Trophoblast cell (in vitro differentiated cells and primary cell): ENCODE results near the gene PIAS1.

ENCODE experiments used
- DNase-seq, 2 donors: peaks; one replicate each; pipeline ENCODE4 v3.0.0-alpha.2; 2016
- H2AFZ ChIP-seq: 2 replicates; pipeline ENCODE4 v1.6.1; 2013; ENCODE audit warnings: low read length, moderate library complexity, mild to moderate bottlenecking; ENCODE audit not compliant: insufficient read depth, poor library complexity
- H2AK5ac ChIP-seq: 2 replicates; pipeline ENCODE4 v1.6.1; 2013; ENCODE audit warnings: mild to moderate bottlenecking, low read length
- H2BK120ac ChIP-seq: 2 replicates; pipeline ENCODE4 v1.6.1; 2013; ENCODE audit warnings: low read length, mild to moderate bottlenecking, moderate library complexity; ENCODE audit not compliant: insufficient read depth, poor library complexity
- H2BK12ac ChIP-seq: 2 replicates; pipeline ENCODE4 v1.6.1; 2013; ENCODE audit warnings: mild to moderate bottlenecking, low read length, moderate library complexity
- H2BK5ac ChIP-seq: 2 replicates; pipeline ENCODE4 v1.6.1; 2013; ENCODE audit warnings: low read length, low read depth, moderate library complexity, mild to moderate bottlenecking; ENCODE audit not compliant: poor library complexity
- H3K14ac ChIP-seq: 2 replicates; pipeline ENCODE4 v1.6.1; 2013; ENCODE audit warnings: mild to moderate bottlenecking, low read length
- H3K18ac ChIP-seq: 2 replicates; pipeline ENCODE4 v1.6.1; 2013; ENCODE audit warnings: mild to moderate bottlenecking, low read length
- H3K23ac ChIP-seq: 2 replicates; pipeline ENCODE4 v1.6.1; 2013; ENCODE audit warnings: low read length
- H3K27ac ChIP-seq: 2 replicates; pipeline ENCODE4 v1.5.1; 2013; ENCODE audit warnings: low read depth, mild to moderate bottlenecking, inconsistent platforms, low read length, moderate library complexity
- H3K27me3 ChIP-seq: 2 replicates; pipeline ENCODE4 v1.6.1; 2013; ENCODE audit warnings: inconsistent platforms, mild to moderate bottlenecking, low read length, moderate library complexity; ENCODE audit not compliant: insufficient read depth
- H3K36me3 ChIP-seq, 2 experiments: 1 replicate in 1 of 2; 2 replicates in 1 of 2; pipeline ENCODE4 v1.6.1; 2013; ENCODE audit warnings: low read length in 2 of 2, mild to moderate bottlenecking in 2 of 2, moderate library complexity in 1 of 2; ENCODE audit not compliant: insufficient read depth in 2 of 2, control insufficient read depth in 1 of 2
- H3K4ac ChIP-seq: 2 replicates; pipeline ENCODE4 v1.6.1; 2013; ENCODE audit warnings: low read depth, mild to moderate bottlenecking, low read length, moderate library complexity
- H3K4me1 ChIP-seq, 2 experiments: 1 replicate in 1 of 2; 2 replicates in 1 of 2; pipeline ENCODE4 v1.6.1; 2013; ENCODE audit warnings: low read length in 2 of 2, mild to moderate bottlenecking in 2 of 2, moderate library complexity in 1 of 2; ENCODE audit not compliant: insufficient read depth in 2 of 2, control insufficient read depth in 1 of 2
- H3K4me2 ChIP-seq: 2 replicates; pipeline ENCODE4 v1.6.1; 2013; ENCODE audit warnings: inconsistent platforms, mild to moderate bottlenecking, low read length, moderate library complexity
- H3K4me3 ChIP-seq: 2 replicates; pipeline ENCODE4 v1.5.1; 2013; ENCODE audit warnings: mild to moderate bottlenecking, low read depth, low read length, inconsistent platforms
- H3K79me1 ChIP-seq: one replicate; pipeline ENCODE4 v1.6.1; 2013; ENCODE audit warnings: low read length
- H3K79me2 ChIP-seq: 2 replicates; pipeline ENCODE4 v1.6.1; 2013; ENCODE audit warnings: low read length, mild to moderate bottlenecking; ENCODE audit not compliant: control insufficient read depth, insufficient read depth, poor library complexity
- H3K9ac ChIP-seq: 2 replicates; pipeline ENCODE4 v1.6.1; 2013; ENCODE audit warnings: mild to moderate bottlenecking, low read length
- H3K9me3 ChIP-seq: 2 replicates; pipeline ENCODE4 v1.6.1; 2013; ENCODE audit warnings: low read depth, mild to moderate bottlenecking, control low read depth, inconsistent platforms, low read length; ENCODE audit not compliant: insufficient read depth
- H4K12ac ChIP-seq: 2 replicates; pipeline ENCODE4 v1.6.1; 2013; ENCODE audit warnings: low read depth, mild to moderate bottlenecking, low read length, moderate library complexity
- H4K8ac ChIP-seq: 2 replicates; pipeline ENCODE4 v1.6.1; 2013; ENCODE audit warnings: low read depth, mild to moderate bottlenecking, low read length, moderate library complexity
- H4K91ac ChIP-seq: one replicate; pipeline ENCODE4 v1.6.1; 2013; ENCODE audit warnings: low read depth, mild to moderate bottlenecking, low read length, moderate library complexity
- WGBS: extraction: QIAGEN DNeasy Blood & Tissue Kit; methylation state at CpG from one replicate; pipeline ENCODE4 v1.1.7; 2013; ENCODE audit warnings: missing lambda C conversion rate; ENCODE audit not compliant: insufficient read length, insufficient coverage; ENCODE audit errors: extremely low coverage; 5-methylcytosine and 5-hydroxymethylcytosine counted together

The PIAS1 gene

GRCh38 chr15:68019814-68020525, 34.1 kb upstream of the PIAS1 start:
- DNase-seq = peak; percentile 78 to 92
- H3K18ac ChIP-seq = no peak overlapping the region
- no peaks in the 10 kb centered on the region for H3K9me3 ChIP-seq
- H4K91ac ChIP-seq = peak overlapping the region; percentile 85
- H3K9ac ChIP-seq = no peak overlapping the region
- no peak overlapping the region for H4K8ac ChIP-seq
- no peak overlapping the region for H4K12ac ChIP-seq
- H2AK5ac ChIP-seq = peak overlapping the region; percentile 17
- H3K27ac ChIP-seq = peak overlapping the region; percentile 14
- peak overlapping the region; percentile 33 for H2BK120ac ChIP-seq
- H3K27me3 ChIP-seq = no peaks in the 10 kb centered on the region
- no peak overlapping the region for H3K4me2 ChIP-seq
- H3K79me2 ChIP-seq = no peaks in the 10 kb centered on the region
- peaks cover 16 to 23% of the 10 kb centered on the region in 2 experiments for H3K4me1 ChIP-seq
- WGBS = no CpG with 5 or more reads among the region's 9 CpGs
- H2AFZ ChIP-seq = no peak overlapping the region
- H3K4me3 ChIP-seq = no peak overlapping the region
- H3K36me3 ChIP-seq = no peaks in the 10 kb centered on the region
- no peak overlapping the region for H2BK5ac ChIP-seq
- H3K79me1 ChIP-seq = peaks cover 15% of the 10 kb centered on the region
- peak overlapping the region; percentile 37 for H2BK12ac ChIP-seq
- H3K23ac ChIP-seq = no peak overlapping the region
- H3K14ac ChIP-seq = peak overlapping the region; percentile 28
- no peak overlapping the region for H3K4ac ChIP-seq

GRCh38 chr15:68020685-68021084, 33.4 kb upstream of the PIAS1 start:
- Histone ChIP-seq H3K27me3 (no peaks in the 10 kb centered on the region), H3K4me2 (no peak overlapping the region), H2BK120ac (no peak overlapping the region), H2BK5ac (no peak overlapping the region), H2AK5ac (no peak overlapping the region), H3K9me3 (no peaks in the 10 kb centered on the region), H2BK12ac (no peak overlapping the region), H3K18ac (no peak overlapping the region), H3K79me1 (peaks cover 15% of the 10 kb centered on the region), H4K91ac (peak overlapping the region; percentile 26), H3K9ac (no peak overlapping the region), H3K79me2 (no peaks in the 10 kb centered on the region), H3K36me3 (no peaks in the 10 kb centered on the region), H3K27ac (no peak overlapping the region), H4K8ac (no peak overlapping the region), H3K14ac (no peak overlapping the region), H2AFZ (no peak overlapping the region), H4K12ac (no peak overlapping the region), H3K4me1 (peaks cover 16 to 23% of the 10 kb centered on the region in 2 experiments), H3K4ac (no peak overlapping the region), H3K23ac (no peak overlapping the region), H3K4me3 (no peak overlapping the region)
- WGBS = no CpG with 5 or more reads among the region's 3 CpGs
- DNase-seq = no peak

GRCh38 chr15:68022061-68022460, 32.1 kb upstream of the PIAS1 start:
- no peak overlapping the region for H4K8ac ChIP-seq

GRCh38 chr15:68023307-68024101, 30.6 kb upstream of the PIAS1 start:
- Histone ChIP-seq H3K9me3 (peaks cover 4% of the 10 kb centered on the region), H2BK120ac (no peak overlapping the region), H2AFZ (no peak overlapping the region), H3K18ac (no peak overlapping the region), H4K91ac (peak overlapping the region; percentile 46), H3K4me2 (no peak overlapping the region), H3K4me1 (peaks cover 16 to 23% of the 10 kb centered on the region in 2 experiments), H3K36me3 (no peaks in the 10 kb centered on the region), H3K14ac (no peak overlapping the region), H4K8ac (no peak overlapping the region), H2BK5ac (peak overlapping the region; percentile 21), H3K9ac (no peak overlapping the region), H3K79me2 (no peaks in the 10 kb centered on the region), H2BK12ac (no peak overlapping the region), H4K12ac (no peak overlapping the region), H3K4ac (no peak overlapping the region), H3K27me3 (no peaks in the 10 kb centered on the region), H3K79me1 (peaks cover 10% of the 10 kb centered on the region), H3K4me3 (no peak overlapping the region), H2AK5ac (peak overlapping the region; percentile 26), H3K27ac (no peak overlapping the region), H3K23ac (no peak overlapping the region)
- no CpG with 5 or more reads among the region's 8 CpGs for WGBS
- DNase-seq = peak; percentile 88 to 91

More at GRCh38 chr15:68022061-68022460, 32.1 kb upstream of the PIAS1 start:
- no peak overlapping the region for H3K23ac ChIP-seq
- no peak overlapping the region for H2AFZ ChIP-seq
- H4K91ac ChIP-seq = no peak overlapping the region
- peak; percentile 78 to 85 for DNase-seq
- no peak overlapping the region for H3K18ac ChIP-seq
- H3K79me1 ChIP-seq = peaks cover 12% of the 10 kb centered on the region
- no peaks in the 10 kb centered on the region for H3K27me3 ChIP-seq
- no peaks in the 10 kb centered on the region for H3K9me3 ChIP-seq
- no peak overlapping the region for H2BK120ac ChIP-seq
- WGBS = no CpG with 5 or more reads among the region's 5 CpGs
- no peak overlapping the region for H3K9ac ChIP-seq
- H3K79me2 ChIP-seq = no peaks in the 10 kb centered on the region
- no peak overlapping the region for H3K27ac ChIP-seq
- H3K4ac ChIP-seq = no peak overlapping the region
- H3K4me1 ChIP-seq = peaks cover 16 to 23% of the 10 kb centered on the region in 2 experiments
- H2AK5ac ChIP-seq = no peak overlapping the region
- H3K4me2 ChIP-seq = no peak overlapping the region
- no peak overlapping the region for H2BK5ac ChIP-seq
- H3K4me3 ChIP-seq = no peak overlapping the region
- no peaks in the 10 kb centered on the region for H3K36me3 ChIP-seq
- no peak overlapping the region for H2BK12ac ChIP-seq
- no peak overlapping the region for H3K14ac ChIP-seq
- H4K12ac ChIP-seq = no peak overlapping the region
